Kidney capillary endothelial cell (primary cell): ENCODE data around the gene SPON2.

ENCODE experiments used
- DNase-seq: peaks from one replicate; pipeline ENCODE4 v3.0.0-alpha.2; 2018; ENCODE audit warnings: low spot score

SPON2 gene

DNA sequence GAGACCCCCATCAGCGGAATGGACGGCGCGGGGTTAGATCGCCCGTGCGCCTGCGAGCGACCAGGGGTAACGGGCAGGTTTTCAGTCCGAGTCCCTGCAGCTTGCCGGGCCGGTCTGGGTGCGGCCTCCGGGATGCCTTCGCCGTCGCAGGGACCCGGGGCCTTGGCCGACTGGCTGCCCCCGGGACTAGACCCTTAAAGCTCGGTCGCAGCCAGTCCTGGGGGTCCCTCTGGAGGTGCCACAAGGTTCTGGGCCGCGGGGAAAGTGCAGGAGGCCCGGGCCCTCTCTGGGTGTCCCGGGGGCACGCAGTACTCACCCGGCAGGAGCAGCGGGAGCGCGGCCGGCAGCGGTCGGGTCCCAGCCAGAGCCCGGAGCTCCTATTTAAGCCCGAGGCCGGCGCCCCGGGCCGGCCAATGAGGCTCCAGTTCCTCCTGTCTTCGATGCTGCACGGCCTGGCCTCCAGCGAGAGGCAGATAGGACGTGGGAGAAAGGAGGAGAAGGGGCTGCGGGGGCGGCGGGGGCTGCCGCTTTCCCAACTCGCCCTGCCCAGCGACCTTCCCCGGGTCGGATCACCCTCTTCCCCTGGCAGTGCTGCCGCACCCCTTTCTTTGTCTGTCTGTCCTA is at the start of gene SPON2:
SPON2 (minus strand) TSS at position 356 of the 624 bp plus-strand sequence.
- no peak for DNase-seq

DNA sequence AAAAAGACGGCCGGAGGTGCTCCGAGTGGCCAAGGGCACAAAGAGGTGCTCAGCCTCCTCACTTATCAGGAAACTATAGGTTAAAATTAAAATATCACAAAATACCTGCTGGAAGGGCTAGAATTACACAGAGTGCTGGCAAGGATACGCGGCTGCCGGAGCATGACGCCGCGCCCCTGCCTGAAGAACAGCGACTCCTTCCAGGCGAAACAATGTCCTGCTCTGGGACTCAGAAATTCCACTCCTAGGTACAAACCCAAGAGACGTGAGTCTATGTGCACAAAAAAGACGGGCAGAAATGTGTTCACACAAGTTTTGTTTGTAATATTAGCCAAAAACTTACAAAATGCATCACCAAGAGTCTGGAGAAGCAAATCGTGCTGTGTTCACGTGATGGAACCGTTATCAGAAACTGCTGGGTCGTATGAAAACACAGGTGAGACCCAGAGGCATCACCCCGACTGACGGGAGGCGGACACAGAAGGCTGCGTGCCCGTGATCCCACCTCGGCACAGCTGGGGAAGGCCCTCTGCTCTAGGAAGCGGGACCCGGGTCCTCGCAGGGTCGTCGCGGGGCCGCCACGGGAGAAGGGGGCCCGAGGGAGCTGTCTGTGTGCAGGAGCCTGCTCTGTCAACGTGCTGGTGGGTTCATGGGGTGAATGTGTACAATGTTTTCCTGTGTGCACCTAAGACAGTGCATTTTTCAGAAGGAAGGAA is 48.9 kb upstream of the SPON2 start:
- DNase-seq = no peak

GRCh38 chr4:1220566-1220965 is 48.2 kb upstream of the SPON2 start:
- DNase-seq = no peak

DNA sequence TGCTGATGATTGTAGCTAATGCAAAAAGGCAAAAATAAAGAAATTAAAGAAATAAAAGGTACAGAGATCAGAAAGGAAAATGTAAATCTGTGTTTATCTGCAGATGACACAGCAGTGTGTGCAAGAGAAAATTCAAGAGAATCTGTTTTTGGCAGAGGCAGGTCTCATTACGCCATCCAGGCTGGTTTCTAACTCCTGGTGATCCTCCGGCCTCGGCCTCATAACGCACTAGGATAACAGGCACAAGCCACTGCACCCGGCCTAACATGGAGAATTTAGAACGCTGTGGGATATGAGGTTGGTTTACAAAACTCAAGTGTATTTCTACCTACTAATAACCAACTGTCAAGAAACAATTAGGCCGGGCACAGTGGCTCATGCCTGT is 47.2 kb upstream of the SPON2 start:
- no peak for DNase-seq

GRCh38 chr4:1218634-1219565 is 46.5 kb upstream of the SPON2 start:
- no peak for DNase-seq

GRCh38 chr4:1217366-1217765 is 45.0 kb upstream of the SPON2 start:
- DNase-seq = no peak

DNA sequence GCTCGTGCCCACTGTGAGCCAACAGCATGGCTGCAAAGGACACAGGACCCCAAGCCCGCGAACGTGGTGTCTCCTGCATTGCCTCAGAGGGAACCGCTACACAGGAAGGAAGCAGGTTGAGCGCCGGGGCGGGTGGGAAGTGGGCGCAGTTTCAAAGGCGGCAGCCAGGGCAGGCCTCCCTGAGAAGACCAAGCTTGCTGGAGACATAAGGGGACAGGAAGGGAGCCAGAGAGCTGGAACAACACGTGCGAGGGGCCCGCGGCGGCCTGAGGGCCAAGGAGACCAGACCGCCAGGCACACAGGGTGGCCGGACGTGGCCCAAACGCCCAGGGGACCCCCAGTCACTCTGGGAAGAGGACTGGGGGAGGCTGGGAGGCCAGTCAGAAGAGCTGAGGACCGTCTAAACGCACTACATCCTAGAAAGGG is 44.5 kb upstream of the SPON2 start:
- peak; percentile 63 for DNase-seq

GRCh38 chr4:1216076-1216614 is 43.8 kb upstream of the SPON2 start:
- no peak for DNase-seq

DNA sequence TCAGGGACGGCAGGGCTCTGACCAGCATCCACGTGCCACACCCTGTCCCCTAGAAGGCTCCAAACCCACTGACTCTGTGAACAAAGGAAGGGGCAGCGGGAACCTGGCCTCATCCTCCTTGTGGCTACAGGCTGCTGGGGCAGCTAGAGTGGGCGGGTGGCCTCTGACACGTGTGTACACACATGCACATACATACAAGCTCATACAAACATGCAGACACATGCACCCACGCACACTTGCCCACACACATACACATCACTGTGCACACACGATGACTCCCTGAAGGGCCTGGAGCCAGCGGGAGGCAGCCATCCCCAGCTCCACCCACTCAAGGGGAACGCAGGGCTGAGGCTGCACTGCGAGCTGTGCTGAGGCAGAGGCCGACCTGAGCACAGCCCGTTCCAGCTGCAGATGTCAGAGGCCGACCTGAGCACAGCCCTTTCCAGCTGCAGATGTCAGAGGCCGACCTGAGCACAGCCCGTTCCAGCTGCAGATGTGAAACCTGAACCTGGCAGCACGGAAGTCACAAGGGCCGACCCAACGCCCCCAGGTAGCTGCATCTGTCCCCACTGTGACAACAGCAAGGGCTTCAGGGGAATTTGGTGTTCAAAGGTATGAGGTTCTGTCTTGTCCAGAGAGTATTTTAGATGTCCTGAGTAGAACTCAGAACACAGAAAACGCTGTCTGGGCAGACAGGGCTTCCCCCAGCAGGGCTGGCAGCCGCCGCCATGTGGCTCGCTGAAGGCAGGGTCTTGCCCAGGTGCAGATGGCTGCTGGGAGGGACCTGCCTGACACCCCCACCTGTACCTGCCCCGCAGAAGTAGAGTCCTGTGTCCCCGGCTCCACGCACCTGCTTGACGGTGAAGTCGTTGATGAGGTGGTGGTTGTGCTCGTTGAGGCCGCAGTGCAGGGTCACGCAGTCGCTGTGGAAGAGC is 43.0 kb upstream of the SPON2 start:
- no peak for DNase-seq

DNA sequence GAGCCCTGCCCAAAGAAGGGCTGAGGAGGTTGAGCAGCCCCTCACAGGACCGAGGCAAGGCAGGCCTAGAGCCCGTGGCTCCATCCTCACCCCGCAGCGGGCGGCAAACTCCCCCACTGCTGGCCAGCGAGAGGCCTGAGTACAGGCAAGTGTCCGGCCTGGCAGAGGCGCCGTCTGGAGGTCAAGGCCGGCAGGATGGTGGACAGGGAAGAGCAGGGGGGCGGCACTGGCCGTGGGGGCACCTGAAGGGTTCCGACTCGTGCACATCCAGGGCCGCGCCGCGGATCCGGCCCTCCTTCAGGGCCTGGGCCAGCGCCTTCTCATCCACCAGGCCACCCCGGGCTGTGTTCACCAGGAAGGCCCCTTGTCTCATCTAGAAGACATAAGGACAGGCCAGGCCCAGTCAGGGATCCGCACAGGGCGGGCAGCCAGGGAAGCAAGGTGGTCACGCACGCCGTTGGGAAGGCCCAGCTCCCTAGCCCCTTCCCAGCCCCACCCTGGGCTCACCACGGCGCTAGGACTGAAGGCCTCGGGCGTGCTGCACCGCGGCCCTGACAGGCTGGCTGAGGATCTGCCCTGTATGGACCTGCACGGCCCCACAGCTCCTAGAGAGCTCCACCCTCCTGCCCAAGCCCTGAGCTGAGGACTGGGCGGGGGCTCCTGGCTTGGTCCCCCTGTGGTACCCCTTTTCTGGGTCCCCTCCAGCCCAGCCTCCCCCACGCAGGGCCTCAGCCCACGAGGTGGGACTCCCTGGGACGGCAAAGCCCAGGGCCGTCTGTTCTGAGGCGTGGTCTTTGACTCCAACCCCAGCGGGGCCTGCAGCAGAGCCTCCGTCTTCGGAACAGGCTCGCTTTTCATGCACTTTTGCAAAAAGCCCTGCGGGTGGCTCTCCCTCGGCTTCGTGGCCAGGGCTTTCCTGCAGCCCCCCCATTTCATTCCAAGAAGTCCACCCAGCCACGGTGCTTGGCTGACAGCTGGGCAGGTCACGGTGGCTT is 42.0 kb upstream of the SPON2 start:
- no peak for DNase-seq

GRCh38 chr4:1213336-1213995 is 41.1 kb upstream of the SPON2 start:
- no peak for DNase-seq

GRCh38 chr4:1212546-1213335 is 40.4 kb upstream of the SPON2 start:
- DNase-seq = no peak

GRCh38 chr4:1211891-1212545 is 39.6 kb upstream of the SPON2 start:
- DNase-seq = no peak

GRCh38 chr4:1211371-1211770 is 39.0 kb upstream of the SPON2 start:
- no peak for DNase-seq

- no peak for DNase-seq
Measured at GRCh38 chr4:1210971-1211370, 38.6 kb upstream of the SPON2 start.

DNA sequence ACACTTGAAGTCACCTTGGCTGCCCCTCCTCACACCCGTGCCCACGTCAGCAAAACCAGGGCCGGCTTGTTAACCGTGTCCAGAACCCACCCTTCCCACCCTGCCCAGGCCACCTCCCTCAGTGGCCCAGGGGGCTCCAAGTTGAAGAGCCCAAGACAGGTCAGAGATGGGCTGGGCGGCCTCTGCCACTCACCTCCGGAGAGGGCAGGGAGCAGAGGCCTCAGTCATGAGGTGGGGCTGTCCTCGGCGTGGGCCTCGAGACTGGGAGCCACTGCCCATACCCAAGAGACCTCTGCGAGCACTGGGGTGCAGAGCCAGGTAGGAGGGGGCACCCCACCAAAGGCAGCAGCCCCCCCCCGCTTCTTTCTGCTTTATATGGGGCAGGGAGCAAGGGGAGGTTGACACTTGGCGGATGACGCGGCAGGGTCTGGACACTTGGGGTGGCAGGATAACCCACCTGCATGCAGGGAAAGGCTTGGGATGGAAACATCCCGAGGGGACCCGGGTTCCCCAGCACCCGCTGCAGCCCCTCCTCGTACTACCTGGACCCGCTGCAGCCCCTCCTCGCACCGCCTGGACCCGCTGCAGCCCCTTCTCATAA is 38.0 kb upstream of the SPON2 start:
- no peak for DNase-seq

- DNase-seq = no peak
Measured at GRCh38 chr4:1209821-1210220, 37.4 kb upstream of the SPON2 start.
